OCI-LY1 (cell line): ENCODE data around the gene GRK5.

ENCODE experiments used
- EZH2 ChIP-seq: fragments of 200-600 bp; sonication (generic), shearing (Covaris generic); IDR thresholded peaks from 2 replicates; pipeline ENCODE4 v1.8.0; 2017; ENCODE audit warnings: borderline replicate concordance, mixed run types, mild to moderate bottlenecking, antibody characterized with exemption, low read length, moderate library complexity, mixed read lengths
- TF ChIP-seq, protein P1 (sequence below): fragments of 200-600 bp; sonication (generic), shearing (Covaris generic); IDR thresholded peaks from 2 replicates; pipeline ENCODE4 v1.5.1; 2017; ENCODE audit warnings: mild to moderate bottlenecking, antibody characterized with exemption, low read length, moderate library complexity, mixed read lengths

DNA sequence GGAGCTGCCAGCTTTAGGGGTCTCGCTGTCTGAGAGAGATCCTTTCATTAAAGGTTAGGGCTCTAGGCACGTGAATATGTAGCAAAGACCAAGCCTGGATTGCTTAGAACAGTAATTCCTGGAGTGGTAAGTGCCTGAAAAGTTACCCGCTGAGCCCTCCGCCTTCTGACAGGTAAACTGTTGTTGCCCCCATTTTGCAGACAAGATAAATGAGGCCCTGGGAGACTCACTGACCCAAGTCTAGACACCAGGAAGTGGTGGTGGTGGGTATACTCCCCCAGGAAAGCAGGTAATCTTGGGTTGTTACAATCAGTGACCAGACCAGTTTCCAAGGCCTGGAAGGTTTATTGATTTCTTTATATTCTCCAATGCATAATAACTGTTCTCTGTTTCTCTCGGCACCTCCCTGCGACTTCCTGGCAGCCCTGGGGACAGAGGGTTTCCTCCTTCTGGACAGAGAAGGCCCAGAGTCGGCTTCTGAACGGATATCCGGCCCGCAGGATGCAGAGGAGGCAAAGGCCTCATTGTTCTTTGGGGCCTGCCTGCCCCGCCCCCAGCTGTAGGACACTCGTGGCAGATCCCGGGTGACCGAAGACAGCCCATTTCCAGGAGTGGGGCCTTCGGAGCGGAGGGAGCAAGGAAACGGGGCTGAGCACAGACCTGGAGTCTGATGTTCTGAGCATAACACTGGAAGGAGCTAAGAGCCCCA is 1.3 kb upstream of the GRK5 start:
- TF ChIP-seq, protein P1, sequence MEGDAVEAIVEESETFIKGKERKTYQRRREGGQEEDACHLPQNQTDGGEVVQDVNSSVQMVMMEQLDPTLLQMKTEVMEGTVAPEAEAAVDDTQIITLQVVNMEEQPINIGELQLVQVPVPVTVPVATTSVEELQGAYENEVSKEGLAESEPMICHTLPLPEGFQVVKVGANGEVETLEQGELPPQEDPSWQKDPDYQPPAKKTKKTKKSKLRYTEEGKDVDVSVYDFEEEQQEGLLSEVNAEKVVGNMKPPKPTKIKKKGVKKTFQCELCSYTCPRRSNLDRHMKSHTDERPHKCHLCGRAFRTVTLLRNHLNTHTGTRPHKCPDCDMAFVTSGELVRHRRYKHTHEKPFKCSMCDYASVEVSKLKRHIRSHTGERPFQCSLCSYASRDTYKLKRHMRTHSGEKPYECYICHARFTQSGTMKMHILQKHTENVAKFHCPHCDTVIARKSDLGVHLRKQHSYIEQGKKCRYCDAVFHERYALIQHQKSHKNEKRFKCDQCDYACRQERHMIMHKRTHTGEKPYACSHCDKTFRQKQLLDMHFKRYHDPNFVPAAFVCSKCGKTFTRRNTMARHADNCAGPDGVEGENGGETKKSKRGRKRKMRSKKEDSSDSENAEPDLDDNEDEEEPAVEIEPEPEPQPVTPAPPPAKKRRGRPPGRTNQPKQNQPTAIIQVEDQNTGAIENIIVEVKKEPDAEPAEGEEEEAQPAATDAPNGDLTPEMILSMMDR: no peak
- TF ChIP-seq EZH2: no peak
